ENCODE measurements around the gene PSMD5.

GRCh38 chr9:120778758-120779157 lies 64.0 kb downstream of the PSMD5 start:
- TF ChIP-seq CTCF (conservative IDR thresholded peaks at IDR 0.05; ENCODE audit: low read length) (no peak), EZH2phosphoT487 (IDR thresholded peaks at IDR 0.05; ENCODE audit: borderline replicate concordance) (no peak)
